ENCODE results near the gene BICRAL. TPM values are rescaled to one million over a fixed set of nuclear protein-coding genes. Genes with fewer than 3 reads are reported as not detected.

BICRAL gene
- total and polyA plus RNA-seq, 9 of the 15 experiments (the other 6 are each of a cell fraction or from before 2014, with no cell fraction given), result 1.2 to 11.9 (median 5.6) TPM

- 0 out of 2 replicates have a peak, but pooled peaks cover 3% of the 10 kb centered on the region for H3K9me3 ChIP-seq (replicated peaks; ENCODE audit: control insufficient read depth, insufficient read depth, low read depth, low read length)
- H3K9ac ChIP-seq (ENCODE audit: insufficient read depth in 1 of 2, low read depth in 2 of 2, low read length in 2 of 2), result no peak overlapping the region
- no peaks in the 10 kb centered on the region for H3K9me1 ChIP-seq (ENCODE audit: control insufficient read depth, insufficient read depth, low read length)
- ATAC-seq (no peak), FAIRE-seq (no peak), DNase-seq (ENCODE audit: extremely low read depth in 1 of 4, low spot score in 3 of 4) (no peak)
- no TSS peak for BruUV-seq (replicated peaks)
- H3K27me3 ChIP-seq (ENCODE audit: control insufficient read depth in 2 of 2, insufficient read depth in 2 of 2, low read length in 2 of 2), result no peaks in the 10 kb centered on the region
- peaks cover 41% of the 10 kb centered on the region for H3K79me2 ChIP-seq (ENCODE audit: control insufficient read depth, insufficient read depth, low read length)
- in situ Hi-C loops (cut with MboI) (no loop called here), intact Hi-C loops (cut with micrococcal nuclease) (no loop called here)
- ChIA-PET POLR2A (interaction anchor here (0.9 to 1.0 kb wide), 3 partner anchors 9 to 324 kb away, joined by 3 read pairs; no protein-coding TSS in a partner anchor), CTCF (ENCODE audit: low intra/inter-chr PET ratio) (no interaction called here)
- WGBS (ENCODE audit: insufficient coverage, low coverage, missing lambda C conversion rate), result 86% methylated on average over 4 of the region's 4 CpGs
- H3K4me3 ChIP-seq, result no peak overlapping the region
- H3K36me3 ChIP-seq (ENCODE audit: control insufficient read depth, insufficient read depth, low read length), result peaks cover 76% of the 10 kb centered on the region
- no peak overlapping the region for H3K27ac ChIP-seq (ENCODE audit: extremely low read depth, low read depth, low read length)
- H3K4me1 ChIP-seq (replicated peaks in 1 of 2; ENCODE audit: control insufficient read depth in 2 of 2, insufficient read depth in 2 of 2, low read length in 2 of 2), result peaks cover 0 to 14% of the 10 kb centered on the region in 2 experiments; a peak in 2 of 5 replicates
- no peak overlapping the region for H3K4me2 ChIP-seq (ENCODE audit: insufficient read depth, low read length)
- no peak overlapping the region for H2AFZ ChIP-seq (ENCODE audit: low read depth, low read length)
- no peaks in the 10 kb centered on the region; the same call in 1 of the 2 replicates for H4K20me1 ChIP-seq (replicated peaks; ENCODE audit: control insufficient read depth, insufficient read depth, low read length)
- TF ChIP-seq, protein P1, sequence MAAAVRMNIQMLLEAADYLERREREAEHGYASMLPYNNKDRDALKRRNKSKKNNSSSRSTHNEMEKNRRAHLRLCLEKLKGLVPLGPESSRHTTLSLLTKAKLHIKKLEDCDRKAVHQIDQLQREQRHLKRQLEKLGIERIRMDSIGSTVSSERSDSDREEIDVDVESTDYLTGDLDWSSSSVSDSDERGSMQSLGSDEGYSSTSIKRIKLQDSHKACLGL (CRISPR knock-in tag; IDR thresholded peaks at IDR 0.05; ENCODE audit: borderline replicate concordance, poor library complexity, severe bottlenecking), result no peak
- no peak for TF ChIP-seq TAF9B (IDR thresholded peaks at IDR 0.05; ENCODE audit: partially characterized antibody)
- TF ChIP-seq TRIM28 (IDR thresholded peaks at IDR 0.05), result no peak
- TF ChIP-seq, protein P2, sequence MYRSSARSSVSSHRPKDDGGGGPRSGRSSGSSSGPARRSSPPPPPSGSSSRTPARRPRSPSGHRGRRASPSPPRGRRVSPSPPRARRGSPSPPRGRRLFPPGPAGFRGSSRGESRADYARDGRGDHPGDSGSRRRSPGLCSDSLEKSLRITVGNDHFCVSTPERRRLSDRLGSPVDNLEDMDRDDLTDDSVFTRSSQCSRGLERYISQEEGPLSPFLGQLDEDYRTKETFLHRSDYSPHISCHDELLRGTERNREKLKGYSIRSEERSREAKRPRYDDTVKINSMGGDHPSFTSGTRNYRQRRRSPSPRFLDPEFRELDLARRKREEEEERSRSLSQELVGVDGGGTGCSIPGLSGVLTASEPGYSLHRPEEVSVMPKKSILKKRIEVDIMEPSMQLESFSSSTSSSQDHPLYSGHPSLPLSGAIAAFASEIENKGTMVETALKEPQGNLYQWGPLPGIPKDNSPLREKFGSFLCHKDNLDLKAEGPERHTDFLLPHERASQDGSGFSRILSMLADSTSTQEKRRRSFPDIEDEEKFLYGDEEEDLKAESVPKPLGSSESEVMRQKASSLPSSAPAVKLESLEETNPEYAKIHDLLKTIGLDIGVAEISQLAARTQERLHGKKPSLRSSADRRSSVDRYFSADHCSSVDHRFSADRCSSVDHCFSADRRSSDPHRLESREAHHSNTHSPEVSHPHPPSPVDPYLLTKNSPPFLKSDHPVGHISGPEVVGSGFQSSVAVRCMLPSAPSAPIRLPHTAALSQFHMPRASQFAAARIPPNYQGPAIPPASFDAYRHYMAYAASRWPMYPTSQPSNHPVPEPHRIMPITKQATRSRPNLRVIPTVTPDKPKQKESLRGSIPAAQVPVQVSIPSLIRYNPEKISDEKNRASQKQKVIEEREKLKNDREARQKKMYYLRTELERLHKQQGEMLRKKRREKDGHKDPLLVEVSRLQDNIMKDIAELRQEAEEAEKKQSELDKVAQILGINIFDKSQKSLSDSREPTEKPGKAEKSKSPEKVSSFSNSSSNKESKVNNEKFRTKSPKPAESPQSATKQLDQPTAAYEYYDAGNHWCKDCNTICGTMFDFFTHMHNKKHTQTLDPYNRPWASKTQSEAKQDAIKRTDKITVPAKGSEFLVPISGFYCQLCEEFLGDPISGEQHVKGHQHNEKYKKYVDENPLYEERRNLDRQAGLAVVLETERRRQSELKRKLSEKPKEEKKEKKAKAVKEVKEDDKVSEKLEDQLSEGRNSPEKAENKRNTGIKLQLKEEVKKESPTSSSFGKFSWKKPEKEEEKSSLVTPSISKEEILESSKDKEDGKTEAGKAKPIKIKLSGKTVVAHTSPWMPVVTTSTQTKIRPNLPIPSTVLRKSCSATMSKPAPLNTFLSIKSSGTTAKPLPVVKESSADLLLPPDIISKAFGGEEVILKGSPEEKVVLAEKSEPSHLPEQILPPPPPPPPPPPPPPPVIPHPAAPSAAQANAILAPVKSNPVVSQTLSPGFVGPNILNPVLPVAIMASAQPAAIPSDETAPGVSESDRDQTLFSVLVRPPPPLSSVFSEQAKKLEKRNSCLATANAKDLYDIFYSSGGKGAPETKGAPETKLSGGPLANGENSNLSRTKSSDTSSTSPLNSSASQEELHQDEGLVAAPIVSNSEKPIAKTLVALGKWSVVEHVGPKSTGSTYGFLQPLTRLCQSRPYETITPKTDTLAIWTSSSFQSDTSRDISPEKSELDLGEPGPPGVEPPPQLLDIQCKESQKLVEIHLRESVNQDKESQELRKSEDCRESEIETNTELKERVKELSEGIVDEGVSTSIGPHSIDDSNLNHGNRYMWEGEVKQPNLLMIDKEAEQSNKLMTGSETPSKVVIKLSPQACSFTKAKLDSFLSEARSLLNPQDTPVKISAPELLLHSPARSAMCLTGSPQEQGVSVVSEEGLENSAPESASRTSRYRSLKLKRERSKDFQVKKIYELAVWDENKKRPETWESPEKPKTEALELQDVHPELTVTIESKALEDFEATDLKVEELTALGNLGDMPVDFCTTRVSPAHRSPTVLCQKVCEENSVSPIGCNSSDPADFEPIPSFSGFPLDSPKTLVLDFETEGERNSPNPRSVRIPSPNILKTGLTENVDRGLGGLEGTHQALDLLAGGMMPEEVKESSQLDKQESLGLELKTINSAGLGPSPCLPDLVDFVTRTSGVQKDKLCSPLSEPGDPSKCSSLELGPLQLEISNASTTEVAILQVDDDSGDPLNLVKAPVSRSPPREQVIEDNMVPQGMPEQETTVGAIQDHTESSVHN (IDR thresholded peaks at IDR 0.05; ENCODE audit: borderline replicate concordance in 1 of 2, low read depth in 1 of 2), result no peak
- TF ChIP-seq CBX8 (IDR thresholded peaks at IDR 0.05; ENCODE audit: borderline replicate concordance, extremely low read depth, low read depth, low read length, poor library complexity, severe bottlenecking), result no peak
- TF ChIP-seq, protein P3, sequence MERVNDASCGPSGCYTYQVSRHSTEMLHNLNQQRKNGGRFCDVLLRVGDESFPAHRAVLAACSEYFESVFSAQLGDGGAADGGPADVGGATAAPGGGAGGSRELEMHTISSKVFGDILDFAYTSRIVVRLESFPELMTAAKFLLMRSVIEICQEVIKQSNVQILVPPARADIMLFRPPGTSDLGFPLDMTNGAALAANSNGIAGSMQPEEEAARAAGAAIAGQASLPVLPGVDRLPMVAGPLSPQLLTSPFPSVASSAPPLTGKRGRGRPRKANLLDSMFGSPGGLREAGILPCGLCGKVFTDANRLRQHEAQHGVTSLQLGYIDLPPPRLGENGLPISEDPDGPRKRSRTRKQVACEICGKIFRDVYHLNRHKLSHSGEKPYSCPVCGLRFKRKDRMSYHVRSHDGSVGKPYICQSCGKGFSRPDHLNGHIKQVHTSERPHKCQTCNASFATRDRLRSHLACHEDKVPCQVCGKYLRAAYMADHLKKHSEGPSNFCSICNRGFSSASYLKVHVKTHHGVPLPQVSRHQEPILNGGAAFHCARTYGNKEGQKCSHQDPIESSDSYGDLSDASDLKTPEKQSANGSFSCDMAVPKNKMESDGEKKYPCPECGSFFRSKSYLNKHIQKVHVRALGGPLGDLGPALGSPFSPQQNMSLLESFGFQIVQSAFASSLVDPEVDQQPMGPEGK (CRISPR knock-in tag; IDR thresholded peaks at IDR 0.05; ENCODE audit: borderline replicate concordance), result no peak
- TF ChIP-seq PPARD (CRISPR knock-in tag; IDR thresholded peaks at IDR 0.05), result no peak
- TF ChIP-seq ATF6 (CRISPR knock-in tag; IDR thresholded peaks at IDR 0.05), result no peak
These were observed 103.8 kb downstream of the BICRAL start for GRCh38 chr6:42885702-42886101.

Data from K562 (cell line).